T-helper 17 cell (primary cell): Measurements from ENCODE around the gene PTP4A1. TPM values are rescaled to one million over a fixed set of nuclear protein-coding genes. Genes with fewer than 3 reads are reported as not detected.
"Not testable (repeated sequence)": the region's sequence is repeated elsewhere in the genome, so short reads cannot be mapped to it uniquely, and the experiment has no call there.

Experiments used
- ATAC-seq: fragments of 150-1000 bp; cut with Tn5 transposase; 2 replicates; pipeline ENCODE4 v1.10.0; 2021; ENCODE audit warnings: mild to moderate bottlenecking, moderate library complexity
- DNase-seq, 3 donors: peaks; one replicate each; pipeline versions ENCODE4 v3.0.0 to v3.0.0-alpha.2; 2020 to 2021
- H3K9me3 ChIP-seq: one replicate; pipeline ENCODE4 v1.7.0; 2013; ENCODE audit warnings: low read length, mild to moderate bottlenecking; ENCODE audit not compliant: control insufficient read depth, poor library complexity, severe bottlenecking
- H3K27ac Mint-ChIP-seq: one replicate; pipeline ENCODE4 v1.8.0; 2022; ENCODE audit warnings: mild to moderate bottlenecking, moderate library complexity, mixed read lengths
- H3K27me3 Mint-ChIP-seq: one replicate; pipeline ENCODE4 v1.8.0; 2022; ENCODE audit warnings: mixed read lengths
- H3K36me3 Mint-ChIP-seq: one replicate; pipeline ENCODE4 v1.8.0; 2022; ENCODE audit warnings: low read depth, mixed read lengths
- H3K4me1 Mint-ChIP-seq: one replicate; pipeline ENCODE4 v1.8.0; 2022; ENCODE audit warnings: mild to moderate bottlenecking, mixed read lengths
- H3K4me3 Mint-ChIP-seq: one replicate; pipeline ENCODE4 v1.8.0; 2022; ENCODE audit warnings: mild to moderate bottlenecking, moderate library complexity, mixed read lengths
- total RNA-seq, 4 donors: library from RNA in 2 of 4; stranded (reverse) in 2 of 4; gene quantifications; one replicate each; pipeline ENCODE4 v1.2.3 and lab custom pipeline; 2022 to 2026

PTP4A1 gene
- total RNA-seq, 2 donors from 2014 or later = 112 to 129 TPM

DNA sequence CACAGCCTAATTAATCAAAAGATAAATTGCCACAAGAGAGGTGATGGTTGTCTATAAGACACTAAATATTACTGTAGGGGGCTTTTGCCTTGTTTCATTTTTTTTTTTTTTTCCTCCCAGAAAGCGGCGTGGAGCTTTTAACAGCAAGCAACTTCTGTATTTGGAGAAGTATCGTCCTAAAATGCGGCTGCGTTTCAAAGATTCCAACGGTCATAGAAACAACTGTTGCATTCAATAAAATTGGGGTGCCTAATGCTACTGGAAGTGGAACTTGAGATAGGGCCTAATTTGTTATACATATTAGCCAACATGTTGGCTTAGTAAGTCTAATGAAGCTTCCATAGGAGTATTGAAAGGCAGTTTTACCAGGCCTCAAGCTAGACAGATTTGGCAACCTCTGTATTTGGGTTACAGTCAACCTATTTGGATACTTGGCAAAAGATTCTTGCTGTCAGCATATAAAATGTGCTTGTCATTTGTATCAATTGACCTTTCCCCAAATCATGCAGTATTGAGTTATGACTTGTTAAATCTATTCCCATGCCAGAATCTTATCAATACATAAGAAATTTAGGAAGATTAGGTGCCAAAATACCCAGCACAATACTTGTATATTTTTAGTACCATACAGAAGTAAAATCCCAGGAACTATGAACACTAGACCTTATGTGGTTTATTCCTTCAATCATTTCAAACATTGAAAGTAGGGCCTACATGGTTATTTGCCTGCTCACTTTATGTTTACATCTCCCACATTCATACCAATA is 7.8 kb downstream of the PTP4A1 start:
- H3K36me3 Mint-ChIP-seq = peaks cover 2% of the 10 kb centered on the region
- ATAC-seq = no peak
- no peaks in the 10 kb centered on the region for H3K9me3 ChIP-seq
- no peak for DNase-seq
- H3K4me3 Mint-ChIP-seq = no peak overlapping the region
- H3K27me3 Mint-ChIP-seq = no peaks in the 10 kb centered on the region
- peaks cover 8% of the 10 kb centered on the region for H3K4me1 Mint-ChIP-seq
- H3K27ac Mint-ChIP-seq = peak overlapping the region; percentile 43

DNA sequence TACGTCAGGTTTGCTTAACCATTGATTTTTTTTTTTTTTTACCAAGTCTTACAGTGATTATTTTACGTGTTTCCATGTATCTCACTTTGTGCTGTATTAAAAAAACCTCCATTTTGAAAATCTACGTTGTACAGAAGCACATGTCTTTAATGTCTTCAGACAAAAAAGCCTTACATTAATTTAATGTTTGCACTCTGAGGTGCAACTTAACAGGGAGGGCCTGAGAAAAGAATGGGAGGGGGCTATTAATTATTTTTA is 8.4 kb downstream of the PTP4A1 start:
- H3K27ac Mint-ChIP-seq = no peak overlapping the region
- no peak for ATAC-seq

DNA sequence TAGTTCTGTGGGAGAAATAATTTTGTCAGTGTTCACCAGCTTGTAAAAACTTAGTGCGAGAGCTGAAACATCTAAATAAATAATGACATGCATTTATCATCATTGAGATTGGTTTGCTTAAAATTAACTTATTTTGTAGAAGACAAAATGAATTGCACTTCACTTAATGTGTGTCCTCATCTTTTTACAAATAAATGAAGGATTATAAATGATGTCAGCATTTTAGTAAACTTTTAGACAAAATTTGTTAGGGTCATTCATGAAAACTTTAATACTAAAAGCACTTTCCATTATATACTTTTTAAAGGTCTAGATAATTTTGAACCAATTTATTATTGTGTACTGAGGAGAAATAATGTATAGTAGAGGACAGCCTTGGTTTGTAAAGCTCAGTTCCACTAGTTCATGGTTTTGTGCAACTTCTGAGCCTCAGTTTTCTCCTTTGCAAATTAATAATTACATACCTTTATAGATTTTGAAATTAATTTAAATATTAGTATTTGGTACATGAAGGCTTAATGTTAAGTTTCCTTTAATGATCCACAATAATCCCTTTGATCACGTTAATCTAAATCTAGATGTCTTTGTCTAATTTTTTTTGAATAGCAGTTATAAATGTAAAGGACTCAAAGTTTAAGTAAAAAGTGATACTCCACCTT is 9.2 kb downstream of the PTP4A1 start:
- ATAC-seq (no peak), DNase-seq (no peak)
- no peaks in the 10 kb centered on the region for H3K9me3 ChIP-seq
- Mint-ChIP-seq H3K4me1 (peaks cover 4% of the 10 kb centered on the region), H3K27ac (no peak overlapping the region), H3K27me3 (peaks cover 4% of the 10 kb centered on the region), H3K36me3 (peaks cover 2% of the 10 kb centered on the region), H3K4me3 (no peak overlapping the region)

More for the DNA sequence above, 8.4 kb downstream of the PTP4A1 start:
- peaks cover 8% of the 10 kb centered on the region for H3K4me1 Mint-ChIP-seq
- peaks cover 2% of the 10 kb centered on the region for H3K36me3 Mint-ChIP-seq
- no peaks in the 10 kb centered on the region for H3K9me3 ChIP-seq
- no peak for DNase-seq
- peaks cover 4% of the 10 kb centered on the region for H3K27me3 Mint-ChIP-seq
- no peak overlapping the region for H3K4me3 Mint-ChIP-seq

DNA sequence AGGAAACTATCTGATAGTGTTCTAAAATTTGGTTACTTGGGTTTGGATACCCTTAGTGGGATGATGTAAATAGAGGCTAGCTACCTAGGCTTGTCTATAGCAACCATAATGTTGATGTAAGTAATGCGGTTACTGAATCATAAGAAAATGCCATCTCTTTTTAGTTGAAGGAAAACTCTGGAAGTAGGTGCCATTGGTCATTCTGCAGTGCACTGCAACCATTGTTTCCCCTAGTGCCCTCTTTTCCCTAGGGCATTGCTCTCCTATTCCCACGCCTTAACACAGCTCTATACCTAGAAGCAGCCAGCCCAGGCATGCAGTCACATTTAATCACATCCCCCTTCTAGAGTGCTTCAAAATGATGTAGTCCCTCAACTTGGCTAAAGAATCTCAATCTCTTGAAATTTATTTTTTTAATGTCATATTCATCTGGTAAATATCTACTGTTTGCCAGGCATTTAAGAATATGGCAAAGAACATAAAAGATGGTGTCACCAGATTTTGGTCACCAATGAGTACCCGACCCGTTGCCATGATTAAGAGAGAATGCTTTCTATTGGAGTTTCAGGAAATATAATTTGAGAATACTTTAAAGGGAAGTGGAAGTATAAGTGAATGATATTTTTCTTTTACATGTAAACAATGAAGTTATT is 10.4 kb downstream of the PTP4A1 start:
- peaks cover 2% of the 10 kb centered on the region for H3K36me3 Mint-ChIP-seq
- peaks cover 4% of the 10 kb centered on the region for H3K4me1 Mint-ChIP-seq
- no peak overlapping the region for H3K4me3 Mint-ChIP-seq
- no peak for ATAC-seq
- H3K9me3 ChIP-seq = no peaks in the 10 kb centered on the region
- peak overlapping the region; percentile 27 for H3K27ac Mint-ChIP-seq
- no peak for DNase-seq
- H3K27me3 Mint-ChIP-seq = peaks cover 4% of the 10 kb centered on the region

DNA sequence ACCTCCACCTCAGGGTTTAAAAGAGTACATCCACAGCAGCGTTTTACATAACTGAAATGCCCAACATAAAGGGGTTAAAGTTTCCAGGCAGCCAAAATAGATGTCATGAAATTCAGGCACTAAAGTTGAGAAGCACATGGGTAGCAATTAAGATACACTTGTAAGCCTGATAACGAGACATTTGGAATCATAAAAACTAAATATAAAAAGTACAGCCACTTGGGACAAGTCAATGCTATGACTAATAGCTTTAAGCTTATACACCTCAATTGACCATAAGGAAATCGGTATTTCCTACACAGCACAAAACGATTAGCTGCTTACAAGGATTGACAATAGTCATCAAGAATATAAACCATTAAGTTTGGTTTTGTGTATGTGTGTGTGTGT is 11.8 kb downstream of the PTP4A1 start:
- no peak overlapping the region for H3K27ac Mint-ChIP-seq
- ATAC-seq = peak; percentile 23
- H3K4me1 Mint-ChIP-seq = peaks cover 4% of the 10 kb centered on the region
- DNase-seq = no peak
- H3K9me3 ChIP-seq = no peaks in the 10 kb centered on the region
- H3K4me3 Mint-ChIP-seq = no peak overlapping the region
- H3K36me3 Mint-ChIP-seq = peaks cover 2% of the 10 kb centered on the region
- peaks cover 4% of the 10 kb centered on the region for H3K27me3 Mint-ChIP-seq

DNA sequence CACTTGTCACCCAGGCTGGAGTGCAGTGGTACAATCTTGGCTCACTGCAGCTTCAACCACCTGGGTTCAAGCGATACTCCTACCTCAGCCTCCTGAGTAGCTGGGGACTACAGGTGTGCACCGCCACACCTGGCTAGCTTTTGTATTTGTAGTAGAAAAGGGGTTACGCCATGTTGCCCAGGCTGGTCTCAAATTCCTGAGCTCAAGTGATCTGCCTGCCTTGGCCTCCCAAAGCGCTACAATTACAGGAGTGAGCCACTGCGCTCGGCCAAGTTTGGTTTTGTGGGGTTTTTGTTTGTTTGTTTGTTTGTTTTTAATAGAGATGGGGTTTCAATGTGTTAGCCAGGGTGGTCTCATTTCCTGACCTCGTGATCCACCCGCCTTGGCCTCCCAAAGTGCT is 12.3 kb downstream of the PTP4A1 start:
- Mint-ChIP-seq H3K4me1 (peaks cover 4% of the 10 kb centered on the region), H3K27ac (no peak overlapping the region), H3K27me3 (peaks cover 4% of the 10 kb centered on the region), H3K4me3 (no peak overlapping the region), H3K36me3 (peaks cover 2% of the 10 kb centered on the region)
- no peaks in the 10 kb centered on the region for H3K9me3 ChIP-seq
- DNase-seq (no peak), ATAC-seq (no peak)

DNA sequence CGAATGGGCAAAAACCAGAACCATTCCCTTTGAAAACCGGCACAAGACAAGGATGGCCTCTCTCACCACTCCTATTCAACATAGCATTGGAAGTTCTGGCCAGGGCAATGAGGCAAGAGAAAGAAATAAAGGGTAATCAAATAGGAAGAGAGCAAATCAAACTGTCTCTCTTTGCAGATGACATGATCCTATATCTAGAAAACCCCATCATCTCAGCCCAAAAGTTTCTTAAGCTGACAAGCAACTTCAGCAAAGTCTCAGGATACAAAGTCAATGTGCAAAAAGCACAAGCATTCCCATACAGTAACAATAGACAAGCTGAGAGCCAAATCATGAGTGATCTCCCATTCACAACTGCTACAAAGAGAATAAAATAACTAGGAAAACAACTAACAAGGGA is 13.4 kb downstream of the PTP4A1 start:
- H3K36me3 Mint-ChIP-seq, H3K27me3 Mint-ChIP-seq, ATAC-seq, DNase-seq, H3K9me3 ChIP-seq, H3K4me1 Mint-ChIP-seq, H3K27ac Mint-ChIP-seq, H3K4me3 Mint-ChIP-seq: not testable (repeated sequence)

DNA sequence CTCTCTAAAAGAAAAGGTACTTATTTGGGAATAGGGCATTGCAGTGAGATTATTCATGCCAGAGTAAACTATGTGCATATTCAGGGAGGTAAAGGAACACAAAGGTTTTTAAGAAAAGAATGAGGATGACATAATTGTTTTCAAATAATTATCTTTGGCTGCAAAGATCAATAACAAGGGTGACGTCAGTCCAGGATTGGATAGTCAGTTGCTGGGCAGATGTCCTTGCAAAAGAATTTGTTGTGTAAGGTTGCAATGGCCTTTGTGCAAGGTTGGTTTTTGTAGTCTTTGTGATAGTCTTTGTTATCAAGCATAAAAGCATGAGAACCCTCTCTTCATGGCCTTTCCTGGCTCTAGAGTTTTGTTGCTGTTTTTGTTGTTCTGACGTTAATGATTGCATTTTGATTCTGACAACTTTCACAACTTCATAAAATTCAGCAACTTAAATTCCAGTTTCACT is 17.7 kb downstream of the PTP4A1 start:
- Mint-ChIP-seq H3K36me3 (no peaks in the 10 kb centered on the region), H3K27ac (no peak overlapping the region), H3K4me3 (no peak overlapping the region), H3K4me1 (peaks cover 2% of the 10 kb centered on the region), H3K27me3 (peaks cover 4% of the 10 kb centered on the region)
- no peak for ATAC-seq
- no peak for DNase-seq
- no peaks in the 10 kb centered on the region for H3K9me3 ChIP-seq

DNA sequence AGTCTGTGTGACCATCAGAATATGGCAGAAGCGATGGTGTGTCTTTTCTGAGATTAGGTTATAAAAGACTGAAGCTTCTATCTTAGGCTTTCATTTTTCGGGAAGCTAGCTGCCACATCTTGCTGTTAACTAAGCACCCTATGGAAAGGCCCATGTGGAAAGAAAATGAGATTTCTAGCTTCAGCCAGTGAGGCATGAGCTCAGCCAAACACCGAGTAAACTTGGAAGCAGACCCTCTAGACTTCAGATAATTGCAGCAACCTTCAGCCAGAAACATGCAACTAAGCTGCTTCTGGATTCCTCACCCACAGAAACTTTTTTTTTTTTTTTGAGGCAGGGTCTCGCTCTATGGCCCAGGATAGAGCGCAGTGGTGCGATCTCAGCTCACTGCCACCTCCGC is 20.6 kb downstream of the PTP4A1 start:
- DNase-seq = no peak
- Mint-ChIP-seq H3K27ac (no peak overlapping the region), H3K27me3 (no peaks in the 10 kb centered on the region), H3K4me3 (no peak overlapping the region), H3K36me3 (no peaks in the 10 kb centered on the region), H3K4me1 (peaks cover 1% of the 10 kb centered on the region)
- H3K9me3 ChIP-seq = no peaks in the 10 kb centered on the region
- no peak for ATAC-seq

DNA sequence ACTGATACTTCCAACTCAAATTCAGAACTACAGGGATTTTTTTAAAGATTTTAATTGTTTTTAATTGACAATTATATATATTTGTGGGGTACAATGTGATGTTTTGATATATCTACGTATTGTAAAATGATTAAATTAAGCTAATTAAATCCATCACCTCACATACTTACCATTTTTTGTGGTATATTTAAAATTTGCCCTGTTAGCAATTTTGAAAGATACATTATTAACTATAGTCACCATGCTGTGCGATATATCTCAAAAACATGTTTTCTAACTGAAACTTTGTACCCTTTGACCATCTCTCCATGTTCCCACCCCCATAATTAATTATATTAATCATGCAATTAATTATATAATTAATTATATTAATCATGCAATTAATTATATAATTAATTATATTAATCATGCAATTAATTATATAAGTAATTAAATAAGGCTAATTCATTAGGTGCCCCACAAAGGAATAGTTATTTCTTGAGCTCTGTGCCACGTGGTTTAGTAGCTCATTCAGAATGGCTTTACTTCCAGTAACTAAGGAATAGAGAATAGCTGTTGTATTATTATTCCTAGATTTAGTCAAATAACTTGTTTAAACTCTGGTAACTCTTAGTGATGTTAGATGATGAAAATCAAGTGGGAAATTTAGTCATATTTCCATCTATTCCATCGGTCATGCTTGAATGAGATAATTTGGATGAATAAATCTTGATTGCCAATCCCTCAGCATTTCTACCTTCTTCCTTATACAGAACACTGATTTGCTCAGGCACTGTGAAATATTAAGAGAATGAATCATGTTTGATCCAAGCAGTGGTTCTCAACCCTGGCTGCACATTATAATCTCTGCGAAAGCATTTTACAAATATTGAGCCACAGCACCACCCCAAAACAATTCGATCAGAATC is 25.1 kb downstream of the PTP4A1 start:
- no peaks in the 10 kb centered on the region for H3K27me3 Mint-ChIP-seq
- H3K9me3 ChIP-seq = no peaks in the 10 kb centered on the region
- ATAC-seq (no peak), DNase-seq (no peak)
- H3K4me1 Mint-ChIP-seq = peaks cover 16% of the 10 kb centered on the region
- peak overlapping the region; percentile 92 for H3K4me3 Mint-ChIP-seq
- H3K36me3 Mint-ChIP-seq = no peaks in the 10 kb centered on the region
- peak overlapping the region; percentile 19 for H3K27ac Mint-ChIP-seq

DNA sequence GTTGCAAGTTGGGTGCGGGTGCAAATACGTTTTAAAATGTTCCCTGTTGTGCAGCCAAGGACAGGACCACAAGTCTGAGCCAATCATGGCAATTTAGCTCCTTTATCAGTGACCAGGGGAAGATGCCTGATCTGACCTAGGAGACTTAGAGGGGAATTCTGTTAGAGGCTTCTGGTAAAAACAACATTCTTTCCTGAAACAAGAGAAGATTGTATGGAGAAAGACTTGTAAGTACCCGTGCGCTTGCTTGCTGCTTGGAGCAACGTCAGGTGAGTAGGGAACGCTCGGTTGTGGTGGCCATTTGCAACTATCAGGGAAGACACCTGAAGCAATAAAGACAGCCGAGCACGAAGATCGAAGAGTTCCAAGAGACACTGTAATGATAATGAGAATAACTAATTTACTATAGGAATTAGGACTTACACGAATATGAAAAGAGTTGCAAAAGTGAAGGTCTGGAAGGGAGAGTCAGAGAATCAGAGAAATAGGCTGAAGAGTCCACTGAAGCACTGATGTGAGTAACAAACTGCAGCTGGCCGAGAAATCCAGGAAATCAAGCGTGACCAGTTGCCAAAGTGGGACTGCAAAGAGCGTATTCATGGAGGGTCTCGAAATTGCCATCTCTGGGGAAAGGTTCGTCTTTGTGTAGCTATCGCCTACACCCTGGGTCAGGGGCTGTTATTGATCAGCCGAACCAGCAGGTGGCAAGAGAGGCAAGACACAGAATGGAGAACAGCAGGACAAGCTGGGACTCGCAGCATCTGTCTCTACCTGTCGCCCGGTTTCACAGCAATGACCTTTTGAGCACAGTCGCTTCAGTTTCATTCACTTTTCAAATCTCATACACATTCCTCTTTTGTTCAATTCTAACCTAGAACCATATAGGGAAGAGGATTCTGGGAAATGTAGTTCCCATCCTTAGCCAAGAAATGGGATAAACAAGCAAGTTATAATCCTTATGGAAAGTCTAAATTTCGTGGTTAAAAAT is 26.1 kb downstream of the PTP4A1 start:
- H3K36me3 Mint-ChIP-seq = no peaks in the 10 kb centered on the region
- ATAC-seq = peak; percentile 100
- DNase-seq = peak; percentile 42 to 52 (median 52)
- peak overlapping the region; percentile 92 for H3K4me3 Mint-ChIP-seq
- no peaks in the 10 kb centered on the region for H3K27me3 Mint-ChIP-seq
- peaks cover 16% of the 10 kb centered on the region for H3K4me1 Mint-ChIP-seq
- peak overlapping the region; percentile 19 for H3K27ac Mint-ChIP-seq
- H3K9me3 ChIP-seq = no peaks in the 10 kb centered on the region

DNA sequence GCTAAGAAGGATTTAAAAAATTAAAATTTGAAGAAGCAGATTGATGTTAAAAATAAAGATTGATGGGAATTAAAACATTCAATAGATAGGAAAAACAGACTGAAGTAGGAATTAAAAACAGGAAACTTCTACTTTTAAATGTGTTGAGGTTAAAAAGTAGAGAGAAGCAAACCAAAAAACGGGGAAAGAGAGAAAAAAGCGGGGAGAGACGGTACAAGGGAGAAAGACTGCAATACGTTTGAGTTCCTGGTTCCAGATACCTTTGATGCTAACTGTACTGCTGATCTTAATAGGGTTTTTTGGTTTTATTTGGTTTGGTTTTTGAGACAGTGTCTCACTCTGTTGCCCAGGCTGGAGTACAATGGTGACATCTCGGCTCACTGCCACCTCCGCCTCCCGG is 27.0 kb downstream of the PTP4A1 start:
- ATAC-seq (no peak), DNase-seq (no peak)
- Mint-ChIP-seq H3K27ac (no peak overlapping the region), H3K4me3 (no peak overlapping the region), H3K4me1 (peaks cover 16% of the 10 kb centered on the region), H3K27me3 (no peaks in the 10 kb centered on the region), H3K36me3 (no peaks in the 10 kb centered on the region)
- no peaks in the 10 kb centered on the region for H3K9me3 ChIP-seq
